GM19452 (cell line): ENCODE results near the gene PDE7B.

Experiments
- ATAC-seq: cut with Tn5 transposase; IDR thresholded peaks from one replicate; pipeline ENCODE4 v1.9.1; 2021; ENCODE audit not compliant: unreplicated experiment

Gene PDE7B

DNA sequence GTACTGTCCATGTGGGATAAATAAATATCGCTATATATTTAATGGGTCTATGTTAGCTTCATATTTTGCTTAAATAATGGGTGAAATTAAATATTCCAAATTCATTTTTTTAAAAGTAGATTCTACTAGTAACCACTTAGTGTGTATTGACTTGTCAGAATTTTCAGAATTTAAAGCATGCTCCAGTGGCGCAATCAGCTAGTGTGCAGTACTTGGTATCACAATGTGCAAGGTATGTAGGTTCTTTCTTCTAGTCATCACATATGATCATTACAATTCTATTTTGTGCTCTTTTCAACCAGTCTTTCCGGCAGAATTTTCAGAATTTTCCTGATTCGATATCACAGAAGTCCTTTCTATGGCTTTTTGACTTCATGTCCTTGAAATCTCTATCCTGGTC, 32.6 kb downstream of the PDE7B start:
- ATAC-seq: no peak

DNA sequence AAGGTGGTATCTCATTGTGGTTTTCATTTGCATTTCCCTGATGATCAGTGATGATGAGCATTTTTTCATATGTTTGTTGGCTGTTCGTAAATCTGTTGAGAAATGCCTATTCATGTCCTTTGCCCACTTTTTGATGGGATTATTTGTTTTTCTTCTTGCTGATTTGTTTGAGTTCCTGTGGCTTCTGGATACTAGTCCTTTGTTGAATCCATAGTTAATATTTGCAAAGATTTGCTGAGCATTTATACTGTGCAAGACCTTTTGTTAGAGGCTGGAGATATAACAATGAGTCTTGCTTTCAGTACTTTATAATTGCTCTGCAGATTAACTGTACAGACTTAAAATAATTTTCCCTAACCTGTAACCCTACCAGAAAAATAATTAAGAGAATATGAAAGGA, 35.6 kb downstream of the PDE7B start:
- no peak for ATAC-seq

DNA sequence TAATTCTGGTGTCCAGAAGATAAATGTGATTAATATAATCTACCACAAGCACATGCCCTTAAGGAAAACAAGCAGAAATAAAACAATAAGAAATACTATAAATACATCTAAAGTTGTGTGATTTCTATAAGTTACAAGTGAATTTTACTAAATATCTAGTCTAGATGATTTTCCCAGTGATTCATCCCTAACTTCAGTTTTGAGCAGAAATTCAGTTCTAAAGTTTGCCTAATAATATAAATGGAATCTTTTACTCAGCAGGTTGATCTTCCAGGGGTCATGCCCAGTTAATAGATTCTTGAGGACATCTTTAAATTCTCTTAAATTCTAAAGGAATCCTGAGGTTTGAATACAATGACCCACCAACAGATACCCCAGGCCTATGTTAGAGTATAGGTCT, 37.3 kb downstream of the PDE7B start:
- no peak for ATAC-seq

DNA sequence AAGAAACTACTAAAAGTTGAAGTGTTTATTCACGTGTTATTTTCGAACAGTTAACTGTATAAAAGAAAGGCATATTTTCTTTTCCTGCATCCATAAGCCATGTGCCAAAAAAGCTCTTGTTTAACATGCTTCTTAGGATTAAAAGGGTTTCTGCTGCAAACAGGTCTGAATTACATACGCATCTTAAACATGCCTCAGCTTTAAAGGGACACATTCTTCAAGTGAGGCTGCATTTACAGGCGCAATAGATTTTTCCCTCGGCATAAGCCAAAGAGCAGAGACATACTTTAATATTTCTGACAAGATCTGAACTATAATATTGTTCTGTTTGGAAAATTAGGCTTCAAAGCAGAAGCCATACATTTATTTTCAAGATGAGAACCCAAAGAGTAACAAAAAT, 39.4 kb downstream of the PDE7B start:
- ATAC-seq: no peak

DNA sequence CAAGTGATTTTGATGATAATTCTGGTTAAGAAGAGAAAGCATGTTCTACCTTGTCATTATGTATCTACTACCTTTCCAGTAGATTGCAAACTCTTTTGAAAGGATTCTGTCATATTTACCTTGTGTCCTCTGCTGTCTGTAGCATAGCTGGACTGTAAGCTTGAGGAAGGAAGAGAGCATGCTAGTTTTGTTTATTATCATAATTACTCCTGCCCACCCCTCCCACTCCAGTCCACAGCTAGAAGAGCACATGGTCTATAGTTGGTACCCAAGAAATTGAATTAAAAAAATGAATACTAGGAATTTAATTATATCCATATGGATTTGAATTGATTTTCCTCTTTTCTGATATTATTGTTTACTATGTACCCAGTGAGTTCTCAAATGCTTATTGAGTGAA, 40.2 kb downstream of the PDE7B start:
- no peak for ATAC-seq

DNA sequence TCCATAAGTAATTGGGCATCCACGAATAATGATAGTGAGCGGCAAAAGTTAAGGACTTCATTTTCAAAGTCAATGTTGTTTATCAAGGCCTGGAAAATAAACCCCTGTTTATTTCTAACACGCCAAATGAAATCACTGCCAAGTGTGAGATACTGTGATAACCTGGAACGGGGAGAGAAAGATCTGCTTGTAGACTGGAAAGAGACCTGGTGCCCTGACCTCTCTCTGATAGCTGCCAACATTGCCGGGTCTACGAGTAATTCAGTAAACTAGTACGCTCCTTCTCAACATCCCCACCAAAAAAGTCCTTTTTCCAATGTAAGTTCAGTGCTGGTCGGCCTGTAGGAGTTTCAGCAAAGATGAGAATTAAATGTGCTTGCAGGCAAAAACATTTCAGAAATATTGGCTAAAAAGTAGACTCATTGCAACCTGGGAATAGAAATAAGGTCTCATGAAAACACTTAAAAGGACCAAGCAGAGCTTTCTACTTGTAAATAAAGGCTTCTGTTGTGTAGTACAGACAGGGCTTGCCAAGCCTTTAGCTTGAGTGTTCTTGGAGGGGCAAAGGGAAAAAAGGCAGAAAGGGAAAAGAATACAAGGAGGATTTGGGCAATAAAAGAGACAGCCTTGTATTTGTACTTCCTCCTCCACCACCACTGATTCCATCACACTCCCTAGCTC, 43.9 kb downstream of the PDE7B start:
- ATAC-seq: no peak

DNA sequence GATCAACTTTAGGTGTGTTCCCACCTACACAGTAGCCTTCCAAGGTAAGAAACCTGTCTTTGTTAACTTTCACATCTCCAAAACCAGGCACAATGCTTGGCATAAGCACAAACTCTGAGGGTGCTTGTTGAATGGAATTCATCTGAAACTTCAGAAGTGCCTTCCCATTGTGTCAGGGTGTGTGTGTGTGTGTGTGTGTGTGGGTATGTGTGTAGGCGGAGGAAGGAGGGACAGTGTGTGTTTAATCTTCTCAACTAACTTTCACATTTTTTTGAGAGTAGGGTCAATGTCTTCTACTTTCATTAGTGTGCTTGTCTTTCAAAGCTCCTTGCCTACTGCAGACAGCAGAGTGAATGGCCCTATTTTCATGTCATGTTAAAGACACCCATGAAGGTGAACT, 45.6 kb downstream of the PDE7B start:
- no peak for ATAC-seq

DNA sequence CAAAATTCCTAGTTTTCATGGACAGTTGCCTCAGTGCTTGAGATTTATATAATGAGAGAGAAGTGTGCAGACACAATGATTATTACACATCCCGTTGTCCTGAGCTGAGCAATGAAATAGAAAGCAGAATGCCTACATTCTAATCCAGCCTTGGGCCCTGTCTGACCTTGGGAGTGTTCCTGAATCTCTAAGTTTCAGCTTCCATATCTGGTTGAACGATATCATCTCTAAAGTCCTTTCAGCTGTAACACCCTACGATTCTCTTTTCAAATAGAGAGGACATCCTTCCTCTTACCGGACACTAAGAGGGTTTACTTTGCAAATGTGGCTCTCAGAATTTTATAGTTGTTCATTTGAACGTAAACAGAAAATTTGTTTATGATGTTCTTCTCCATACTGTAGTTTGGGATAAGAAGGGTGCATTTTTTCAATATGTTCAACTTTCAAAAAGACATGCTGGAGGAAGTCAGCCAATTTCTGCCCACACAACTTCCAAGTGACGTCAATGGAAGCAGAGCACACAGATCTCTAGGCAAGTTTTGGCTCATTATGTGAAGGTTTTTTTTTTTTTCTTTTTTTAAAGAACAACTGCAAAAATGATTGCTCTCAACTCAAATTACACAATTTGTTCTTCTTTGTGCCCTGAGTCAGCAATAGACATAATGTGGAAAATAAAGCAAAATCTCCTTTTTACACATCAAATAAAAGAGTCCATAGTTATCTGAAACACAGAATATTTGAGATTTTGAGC, 50.4 kb downstream of the PDE7B start:
- ATAC-seq: no peak

DNA sequence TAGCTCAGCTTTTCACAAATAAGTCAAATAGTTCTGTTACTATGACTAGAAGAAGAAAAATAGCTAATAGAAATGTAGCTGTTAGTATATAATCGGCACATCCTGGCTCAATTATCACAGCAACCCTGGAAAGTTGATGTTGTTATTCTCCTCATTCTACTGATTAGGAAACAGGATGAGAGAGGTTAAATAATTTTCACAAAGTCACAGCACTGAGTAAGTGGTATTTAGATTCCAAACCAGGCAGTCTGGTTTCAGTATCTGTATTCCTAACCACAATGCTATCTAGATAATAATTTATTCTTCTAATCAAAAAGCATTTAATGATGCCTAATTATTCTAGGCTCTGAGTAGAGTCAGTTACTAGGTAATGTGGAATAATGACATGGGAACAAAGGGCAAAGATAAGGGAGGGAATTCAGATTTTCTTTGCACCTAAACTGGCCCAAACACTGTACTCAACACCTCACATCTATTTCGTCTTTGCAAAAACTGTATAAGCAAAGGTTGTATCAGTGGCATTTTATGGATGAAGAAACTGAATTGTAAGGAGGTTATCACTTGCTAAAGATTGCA, 51.3 kb downstream of the PDE7B start:
- ATAC-seq: no peak

DNA sequence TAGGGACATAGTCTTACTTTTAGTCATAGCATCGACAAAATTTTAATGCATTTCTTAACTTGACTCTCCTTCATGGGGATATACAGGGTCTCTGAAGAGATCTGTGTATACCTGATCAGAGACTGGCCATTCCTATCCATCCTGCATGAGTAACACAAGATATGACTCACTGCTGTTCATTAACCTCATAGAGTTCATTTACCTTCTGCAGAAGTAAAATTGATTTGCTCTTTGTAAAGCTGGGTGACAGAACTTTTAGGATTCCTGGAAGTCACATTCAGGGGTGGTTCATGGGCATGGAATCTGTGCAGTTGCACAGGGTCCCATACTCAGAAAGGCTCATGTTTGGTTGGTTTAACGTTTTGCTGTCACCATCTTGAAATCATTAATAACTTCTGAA, 53.2 kb downstream of the PDE7B start:
- no peak for ATAC-seq

DNA sequence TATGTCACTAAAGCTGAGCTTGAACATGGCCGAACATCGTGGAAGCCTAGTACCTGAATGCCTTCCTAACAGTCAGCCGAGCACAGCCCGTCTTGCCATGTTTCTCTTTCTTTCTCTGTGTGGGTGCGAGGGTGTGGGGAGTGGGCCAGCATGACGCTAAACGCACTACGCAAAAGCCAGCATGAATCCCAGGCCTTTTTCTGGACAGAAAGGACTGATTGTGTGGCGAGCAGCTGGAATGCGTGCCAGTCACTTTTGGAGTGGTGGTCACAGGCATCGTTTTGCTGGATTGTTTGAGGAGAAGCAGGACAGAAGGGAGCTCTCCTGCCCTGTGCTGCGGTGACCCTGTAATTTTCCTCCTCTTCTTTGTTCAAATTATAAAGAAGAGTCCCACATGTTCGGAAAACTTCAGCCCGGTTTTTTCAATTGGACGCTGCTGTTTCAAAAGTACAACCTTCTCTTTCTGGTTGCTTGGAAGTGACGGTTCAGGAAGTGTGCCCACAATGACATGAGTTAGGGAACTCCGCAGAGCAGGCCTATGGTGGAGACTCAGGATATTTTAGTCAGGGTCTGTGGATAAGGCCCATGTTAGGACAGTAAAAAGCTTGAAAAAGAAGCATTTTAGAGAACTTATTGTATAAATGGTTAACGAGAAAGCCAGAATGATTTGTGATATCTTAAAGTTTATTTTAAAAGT, 54.3 kb downstream of the PDE7B start:
- no peak for ATAC-seq

DNA sequence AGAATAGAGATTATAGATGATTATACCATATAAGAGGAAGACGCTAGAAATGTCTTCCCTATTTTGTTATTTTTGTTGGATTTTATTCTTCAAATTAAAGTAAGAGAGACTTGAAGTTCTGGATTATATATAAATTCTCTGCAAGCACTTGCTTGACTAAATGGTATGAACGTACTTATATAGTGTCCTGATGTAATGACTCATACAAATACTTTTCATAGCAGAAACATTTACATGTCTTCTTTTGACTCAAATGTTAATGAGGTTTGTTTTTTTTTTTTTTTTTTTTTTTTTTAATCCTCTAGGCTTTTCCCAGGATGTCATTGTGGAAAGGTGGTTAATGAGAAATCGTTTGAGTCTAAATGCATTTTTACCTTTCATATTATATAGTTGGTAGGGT, 55.0 kb downstream of the PDE7B start:
- no peak for ATAC-seq

DNA sequence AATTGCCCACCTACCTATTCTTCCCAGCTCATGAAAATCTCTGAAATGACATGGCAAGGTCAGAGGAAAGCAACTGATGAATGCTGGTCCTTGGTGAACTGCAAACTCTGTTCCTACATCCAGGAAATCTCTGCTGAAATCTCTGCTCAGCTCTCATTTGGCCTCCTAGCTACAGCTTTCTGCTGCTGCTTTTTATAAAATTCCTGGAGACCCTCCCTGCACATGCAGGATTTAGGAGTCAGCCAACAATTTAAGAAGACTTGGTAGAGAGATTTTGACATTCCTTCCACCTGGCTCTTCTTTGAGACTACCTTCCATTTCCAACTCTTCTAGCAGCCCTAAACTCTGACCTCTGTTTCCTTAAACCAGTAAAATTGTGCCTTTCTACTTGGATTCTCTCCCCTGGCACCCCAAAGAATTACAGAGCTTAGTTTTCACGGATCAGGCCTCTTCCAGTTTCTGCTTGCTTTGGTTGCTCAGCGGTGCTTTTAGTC, 55.5 kb downstream of the PDE7B start:
- ATAC-seq: no peak

DNA sequence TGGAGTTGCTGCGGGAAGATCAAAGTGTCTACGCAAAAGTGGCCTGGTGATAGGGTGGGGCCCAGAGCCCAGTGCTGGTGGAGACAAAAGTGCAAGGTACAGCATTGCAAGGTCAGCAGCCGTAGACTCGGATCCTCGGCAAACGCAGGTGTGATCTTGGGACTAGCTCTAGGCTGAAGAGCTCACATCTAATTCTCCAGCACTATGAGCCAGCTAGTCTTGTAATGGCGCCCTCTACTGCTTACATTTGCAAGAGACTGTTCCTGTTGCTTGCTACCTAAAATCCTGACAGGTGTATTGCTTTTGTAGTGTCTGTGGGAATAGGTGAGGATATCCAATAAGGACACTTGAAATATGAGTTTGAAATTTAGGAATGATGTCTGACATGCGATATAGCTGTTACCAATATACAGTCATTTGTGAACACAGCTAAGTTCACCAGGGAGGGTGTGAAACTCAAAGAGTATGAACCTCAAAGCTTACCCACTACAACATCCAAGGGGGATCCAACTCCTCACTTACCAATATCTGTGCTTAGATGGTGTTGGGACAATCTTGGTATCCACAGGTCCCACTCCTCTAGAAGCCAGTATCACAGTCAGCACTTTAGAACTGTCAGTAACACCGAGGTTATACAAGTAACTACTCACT, 58.4 kb downstream of the PDE7B start:
- ATAC-seq: peak; percentile 82

DNA sequence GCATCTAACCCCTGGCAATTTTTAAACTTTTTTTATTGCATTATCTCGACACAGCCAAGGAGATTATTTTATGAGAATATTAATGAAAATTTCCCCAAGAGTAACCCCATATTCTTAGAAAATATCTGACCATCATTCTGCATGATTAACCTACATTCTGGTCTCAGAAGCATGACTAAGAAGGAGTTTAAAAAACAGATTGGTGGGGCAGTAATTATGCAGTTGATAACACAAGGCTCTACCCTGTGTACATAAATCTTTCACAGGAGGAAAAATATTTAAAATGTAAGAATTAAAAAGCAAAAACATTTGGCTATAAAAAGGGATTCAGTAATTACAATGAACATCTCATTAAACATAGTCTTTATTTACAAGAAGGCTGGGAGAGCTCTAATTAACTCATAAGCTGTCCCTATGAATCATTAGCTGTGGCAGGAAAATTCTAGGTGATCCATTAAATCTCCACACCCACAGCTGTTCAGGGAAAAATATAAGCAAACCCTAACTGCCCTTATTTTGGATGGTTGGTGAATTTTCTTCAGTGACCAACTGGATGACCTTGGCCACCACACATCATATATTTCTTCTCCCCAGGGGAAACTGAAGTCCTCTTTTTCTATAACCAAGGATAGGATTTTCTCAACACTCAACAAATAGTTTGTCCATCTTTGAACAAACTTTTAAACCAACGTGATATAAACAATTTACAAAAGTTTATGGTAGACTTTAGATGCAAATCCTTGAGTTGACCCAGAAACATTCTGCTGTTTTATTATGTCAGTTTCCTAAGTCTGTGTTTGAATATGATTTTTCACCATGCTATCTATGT, 59.5 kb downstream of the PDE7B start:
- no peak for ATAC-seq

DNA sequence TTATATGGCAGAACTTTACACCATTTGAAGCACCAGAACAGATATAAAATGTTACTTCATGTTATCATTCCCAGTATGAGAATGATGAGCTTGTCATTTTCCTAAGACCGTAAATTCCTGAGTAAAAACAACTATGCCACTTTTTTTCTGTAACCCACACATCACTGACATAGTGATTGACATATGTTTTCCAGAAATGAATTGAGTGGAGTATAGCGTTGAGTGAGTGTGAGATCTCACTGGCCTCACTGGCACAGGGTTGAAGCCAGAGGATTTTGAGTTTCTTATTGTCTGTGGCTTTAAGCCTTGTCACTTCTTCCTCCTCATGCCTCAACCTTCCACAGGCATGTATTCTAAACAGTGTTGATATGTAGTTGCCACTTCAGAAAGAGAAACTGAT, 62.3 kb downstream of the PDE7B start:
- no peak for ATAC-seq

DNA sequence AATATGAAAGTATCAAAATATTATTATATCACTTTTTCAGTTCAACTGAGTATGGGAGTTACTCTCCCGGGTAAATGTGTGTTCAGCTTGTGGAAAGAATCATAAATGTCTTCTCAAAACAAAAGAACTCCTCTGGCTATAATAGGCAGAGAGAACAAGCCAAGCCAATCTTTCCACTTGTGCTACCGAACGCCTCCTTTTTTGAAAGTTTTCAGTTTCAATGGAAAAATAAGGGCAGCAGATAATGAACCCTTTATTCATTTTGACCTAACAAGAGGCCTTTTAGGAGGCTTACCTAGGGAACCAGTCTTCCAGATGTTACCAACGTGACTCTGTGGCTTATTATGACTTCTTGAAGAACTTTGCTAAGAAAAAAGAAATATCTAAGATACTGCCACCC, 67.5 kb downstream of the PDE7B start:
- no peak for ATAC-seq

DNA sequence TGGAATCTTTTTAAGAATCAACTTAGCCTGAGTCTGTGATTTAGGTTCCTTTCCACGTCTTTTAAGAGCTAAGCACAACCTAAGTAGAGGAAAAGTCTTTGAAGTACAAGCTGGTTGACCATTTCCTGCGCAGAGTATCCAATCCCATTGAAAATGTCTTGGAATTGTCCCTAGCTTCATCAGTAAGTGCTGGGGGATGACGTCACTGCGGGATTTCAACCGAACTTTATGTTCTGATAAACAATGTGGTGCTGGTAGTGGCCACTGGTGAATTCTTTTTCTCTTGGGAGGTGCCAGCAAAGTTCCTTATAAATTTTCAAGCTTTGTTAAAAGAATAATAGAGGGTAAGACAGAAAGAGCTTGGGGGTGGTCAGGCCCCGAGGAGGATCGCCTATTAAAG, 69.2 kb downstream of the PDE7B start:
- no peak for ATAC-seq

DNA sequence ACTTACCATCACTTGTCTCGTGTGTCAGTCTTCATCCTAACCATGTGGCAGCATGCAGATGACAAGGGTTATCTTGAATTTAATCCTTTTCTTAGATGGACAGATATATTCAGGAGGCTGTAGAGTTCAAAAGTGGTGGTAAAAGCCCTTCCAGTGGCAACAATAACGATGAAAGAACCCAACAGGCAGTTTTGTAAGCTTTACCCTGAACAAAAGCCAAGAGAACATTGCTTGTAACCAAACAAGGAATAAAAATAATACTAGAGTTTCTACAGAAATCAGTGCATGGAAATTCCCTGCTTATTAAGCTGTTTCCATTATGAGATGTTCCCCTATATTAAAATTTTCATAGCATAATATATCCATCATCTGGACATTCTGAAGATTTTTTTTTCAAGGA, 69.7 kb downstream of the PDE7B start:
- ATAC-seq: no peak

DNA sequence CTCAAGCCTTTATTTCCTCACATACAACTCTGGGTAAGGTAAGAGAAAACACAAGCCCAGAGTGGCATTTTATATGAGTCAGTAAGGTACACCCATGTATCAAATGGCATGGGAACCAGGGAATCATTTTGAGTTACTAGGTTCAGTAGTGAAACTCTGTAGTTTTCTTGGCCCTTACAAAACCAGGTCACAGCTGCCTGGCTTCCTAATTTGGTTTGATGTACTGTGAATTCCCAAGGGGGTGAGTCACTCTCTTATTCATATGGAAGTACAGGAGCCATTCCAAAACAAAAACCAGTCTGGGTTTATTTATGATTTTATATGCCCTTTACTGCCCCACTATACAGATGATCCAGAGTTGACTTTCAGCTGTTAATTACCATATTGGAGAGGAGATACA, 70.7 kb downstream of the PDE7B start:
- no peak for ATAC-seq
